MG63 (cell line): ENCODE results near the gene ATAD3A. TPM values are rescaled to one million over a fixed set of nuclear protein-coding genes. Genes with fewer than 3 reads are reported as not detected.

Experiments used
- DNase-seq: peaks from one replicate; pipeline ENCODE4 v3.0.0-alpha.2; 2020
- H3K27me3 ChIP-seq: fragments of 250-450 bp; sonication (Bioruptor Pico); 2 replicates; pipeline ENCODE4 v1.5.1; 2020; ENCODE audit warnings: mild to moderate bottlenecking, moderate library complexity
- H3K36me3 ChIP-seq: fragments of 250-450 bp; sonication (Bioruptor Pico); 2 replicates; pipeline ENCODE4 v1.5.1; 2020; ENCODE audit warnings: mild to moderate bottlenecking, moderate library complexity
- H3K4me3 ChIP-seq: fragments of 250-450 bp; sonication (Bioruptor Pico); 2 replicates; pipeline ENCODE4 v1.5.1; 2020; ENCODE audit warnings: mild to moderate bottlenecking, moderate library complexity
- H3K9me3 ChIP-seq: fragments of 250-450 bp; sonication (Bioruptor Pico); 2 replicates; pipeline ENCODE4 v1.5.1; 2020; ENCODE audit warnings: mild to moderate bottlenecking, moderate library complexity
- total RNA-seq: library from RNA; depleted of rRNA; stranded (reverse); fragments of >200 nt; shearing (Covaris generic); gene quantifications from 2 replicates; pipeline ENCODE4 v1.2.3, GENCODE V29; 2014; ENCODE audit warnings: low replicate concordance; rRNA removed

ATAD3A gene
- total RNA-seq, 1 experiment from 2014 or later: 74.6 TPM

DNA sequence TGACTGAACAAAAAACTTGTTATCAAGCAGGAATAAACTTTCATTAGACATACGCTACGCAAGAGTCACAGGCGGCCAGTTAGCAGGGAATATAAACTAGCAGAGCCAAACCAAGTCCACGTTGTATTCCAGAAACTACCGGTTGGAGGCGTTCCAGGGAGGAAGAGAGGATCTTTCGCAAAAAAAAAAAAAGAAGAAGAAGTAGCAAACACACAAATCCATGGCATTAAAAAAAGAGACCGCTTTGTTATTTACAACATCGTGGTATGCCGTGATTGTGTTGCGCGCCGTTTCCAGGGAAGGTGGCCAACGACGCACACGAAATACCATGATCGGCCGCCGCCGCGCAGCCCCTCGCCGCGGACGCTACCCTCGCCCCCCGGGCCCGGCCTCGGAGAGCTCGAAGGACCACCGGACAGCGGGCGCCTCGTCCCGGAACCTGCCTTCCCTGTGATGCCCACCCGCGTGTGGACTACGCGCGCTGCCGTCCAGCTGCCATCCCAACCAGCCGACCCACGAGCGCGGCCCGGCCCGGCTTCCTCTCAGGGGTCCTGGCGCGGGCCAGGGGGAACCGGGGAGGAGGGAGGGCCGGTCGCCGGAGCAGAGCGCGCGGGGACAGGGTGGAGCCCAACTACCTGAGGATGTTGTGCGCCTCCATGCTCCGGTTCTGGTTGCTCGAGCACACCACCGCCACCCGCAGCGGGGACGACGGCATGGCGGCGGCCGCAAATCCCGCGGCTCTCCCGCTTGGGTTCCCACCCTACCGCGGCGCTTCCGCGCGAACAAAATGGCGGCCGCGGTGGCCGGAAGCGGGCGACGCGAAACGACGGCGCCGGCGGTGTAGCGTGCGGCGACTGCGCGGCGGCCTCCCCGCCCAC, 62.1 kb downstream of the ATAD3A start:
- Histone ChIP-seq H3K4me3 (peak overlapping the region; percentile 97), H3K9me3 (no peaks in the 10 kb centered on the region), H3K27me3 (no peaks in the 10 kb centered on the region), H3K36me3 (peaks cover 32% of the 10 kb centered on the region)
- DNase-seq: no peak

DNA sequence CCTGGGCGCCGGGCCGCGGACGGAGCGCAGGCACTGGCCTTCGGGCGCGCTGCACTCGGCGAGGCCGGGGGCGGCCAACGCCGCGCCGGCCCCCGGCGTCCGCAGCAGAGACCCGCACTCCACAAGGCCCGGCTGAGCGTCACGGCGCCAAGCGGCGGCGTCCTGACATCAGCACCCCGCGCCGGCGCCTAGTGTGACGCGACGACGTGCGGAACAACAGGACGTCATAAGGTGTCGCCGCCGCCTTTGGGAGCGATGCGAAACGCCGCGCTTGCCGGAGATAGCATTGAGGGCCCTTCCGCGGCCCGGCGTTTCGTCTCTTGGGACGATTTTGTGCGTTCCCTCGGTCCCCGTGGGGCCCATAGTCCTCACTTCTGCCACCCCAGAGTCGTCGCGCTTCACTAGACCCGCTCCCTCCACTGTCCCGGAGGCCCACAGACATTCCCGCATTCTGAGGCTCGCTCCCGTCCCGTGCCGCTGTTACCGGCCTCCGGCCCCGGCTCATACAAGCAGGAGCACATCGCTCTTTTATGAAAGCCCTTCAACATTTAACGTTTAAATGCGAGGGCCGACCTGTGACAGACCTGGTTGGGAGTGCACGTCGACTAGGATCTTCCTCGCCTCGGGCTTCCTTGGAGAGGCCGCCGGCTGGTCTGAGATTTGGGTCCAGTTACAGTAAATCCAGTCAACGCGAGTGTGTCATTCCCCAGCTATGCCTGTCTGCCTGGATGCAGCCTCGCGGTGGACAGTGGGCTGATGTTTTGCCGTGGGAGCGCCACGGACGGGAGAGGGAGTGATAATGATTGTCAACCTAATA, 63.0 kb downstream of the ATAD3A start, which contains the start of gene SSU72:
Gene SSU72 (minus strand): TSS at position 143 of the 817 bp plus-strand sequence. CDS start 306 bp downstream, outside the sequence.
- Histone ChIP-seq H3K4me3 (peak within 1 kb of the TSS; percentile 97), H3K27me3 (no peaks in the 10 kb centered on the region), H3K36me3 (peaks cover 24% of the 10 kb centered on the region), H3K9me3 (no peaks in the 10 kb centered on the region)
- DNase-seq: peak; percentile 91

DNA sequence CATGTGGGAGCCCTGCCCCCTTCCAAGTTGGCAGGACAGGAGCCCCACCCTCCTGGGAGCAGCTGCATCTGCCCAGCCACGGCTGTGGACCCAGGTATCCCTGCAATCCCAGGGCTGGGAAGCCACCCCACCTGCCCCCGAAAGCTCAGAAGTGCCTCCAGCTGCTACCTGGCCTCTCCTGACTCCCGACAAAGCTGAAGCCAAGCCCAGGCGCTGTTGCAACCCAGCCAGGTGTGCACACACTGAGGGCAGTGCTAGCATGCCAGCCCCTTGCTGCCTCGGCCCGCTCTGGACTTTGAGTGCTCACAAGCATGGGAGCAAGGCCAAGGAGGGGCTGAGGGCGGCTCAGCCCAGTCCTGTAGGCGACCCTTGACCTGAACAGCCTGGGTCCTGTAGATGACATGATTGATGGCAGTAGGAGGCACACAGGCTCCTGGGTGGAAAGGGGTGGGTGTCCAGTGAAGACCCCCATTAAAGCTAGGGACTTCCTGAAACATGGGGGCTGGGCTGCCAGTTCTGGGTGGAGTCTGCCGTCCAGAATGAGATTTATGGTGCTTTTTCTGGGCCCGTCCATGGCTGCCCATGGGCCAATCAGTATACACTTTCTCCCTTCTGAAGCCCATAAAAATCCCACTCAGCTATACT, 65.5 kb downstream of the ATAD3A start:
- Histone ChIP-seq H3K27me3 (peaks cover 2% of the 10 kb centered on the region; the same call in 1 of the 2 replicates), H3K36me3 (peaks cover 6% of the 10 kb centered on the region), H3K9me3 (no peaks in the 10 kb centered on the region), H3K4me3 (no peak overlapping the region)
- no peak for DNase-seq

DNA sequence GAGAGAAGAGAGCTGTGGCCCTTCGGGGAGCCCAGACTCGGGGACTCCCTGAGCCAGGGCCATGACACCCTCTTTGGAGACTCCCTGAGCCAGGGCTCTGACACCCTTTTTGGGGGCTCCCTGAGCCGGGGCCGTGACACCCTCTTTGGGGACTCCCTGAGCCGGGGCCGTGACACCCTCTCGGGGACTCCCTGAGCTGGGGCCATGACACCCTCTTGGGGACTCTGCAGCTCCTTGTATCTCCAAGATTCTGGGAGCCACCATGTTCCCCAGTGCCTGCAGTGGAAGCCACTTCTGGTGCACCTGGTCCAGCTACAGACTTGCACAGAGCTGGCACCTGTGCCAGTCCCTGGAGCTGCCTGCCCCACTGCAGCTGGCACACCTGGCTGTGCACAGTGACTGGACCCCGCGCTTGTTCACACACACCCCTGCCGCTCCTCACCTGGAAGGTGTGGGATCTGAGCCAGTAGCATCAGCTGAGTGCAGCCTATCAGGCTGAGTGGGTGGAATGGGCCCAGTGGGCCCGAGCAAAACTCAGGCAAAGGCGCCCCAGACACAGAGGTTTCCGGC, 66.5 kb downstream of the ATAD3A start:
- no peak for DNase-seq
- Histone ChIP-seq H3K36me3 (no peaks in the 10 kb centered on the region), H3K4me3 (no peak overlapping the region), H3K9me3 (no peaks in the 10 kb centered on the region), H3K27me3 (peaks cover 2% of the 10 kb centered on the region; the same call in 1 of the 2 replicates)

DNA sequence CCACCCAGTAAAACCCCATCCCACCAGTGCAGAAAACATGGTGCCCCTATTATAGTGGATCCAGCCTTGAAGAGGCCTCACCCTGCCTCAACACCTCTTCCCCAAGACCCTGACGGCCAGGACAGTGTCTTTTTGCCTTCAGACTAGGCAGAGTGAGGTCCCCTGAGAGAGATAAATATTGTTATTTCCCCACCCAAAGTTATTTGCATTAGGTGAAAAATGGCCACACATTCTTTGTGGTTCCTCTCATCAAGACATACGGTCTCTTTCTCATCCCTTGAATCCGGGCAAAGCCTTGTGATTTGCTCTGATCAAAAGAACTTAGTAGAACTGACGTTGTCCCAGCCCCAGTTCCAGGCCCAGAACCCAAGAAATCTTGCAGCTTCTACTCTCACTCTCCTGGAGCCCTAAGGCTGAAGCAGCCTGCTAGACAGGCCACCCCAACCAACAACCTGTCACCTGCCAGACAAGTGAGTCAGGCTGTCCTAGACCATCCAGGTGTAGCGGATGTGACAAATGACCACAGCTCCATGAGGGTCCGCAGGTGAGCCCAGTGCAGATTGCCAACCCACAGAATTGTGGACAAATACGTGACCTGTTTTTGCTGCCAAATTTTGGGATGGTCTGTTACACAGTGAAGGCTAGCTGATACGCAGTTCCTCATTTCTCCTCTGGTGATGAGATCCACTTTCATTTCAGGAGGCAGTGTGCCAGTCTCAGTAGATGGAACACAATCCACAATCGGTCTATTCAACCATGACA, 70.8 kb downstream of the ATAD3A start:
- DNase-seq: no peak
- peaks cover 2% of the 10 kb centered on the region; the same call in 1 of the 2 replicates for H3K27me3 ChIP-seq
- H3K36me3 ChIP-seq: no peaks in the 10 kb centered on the region
- H3K4me3 ChIP-seq: no peak overlapping the region
- no peaks in the 10 kb centered on the region for H3K9me3 ChIP-seq

DNA sequence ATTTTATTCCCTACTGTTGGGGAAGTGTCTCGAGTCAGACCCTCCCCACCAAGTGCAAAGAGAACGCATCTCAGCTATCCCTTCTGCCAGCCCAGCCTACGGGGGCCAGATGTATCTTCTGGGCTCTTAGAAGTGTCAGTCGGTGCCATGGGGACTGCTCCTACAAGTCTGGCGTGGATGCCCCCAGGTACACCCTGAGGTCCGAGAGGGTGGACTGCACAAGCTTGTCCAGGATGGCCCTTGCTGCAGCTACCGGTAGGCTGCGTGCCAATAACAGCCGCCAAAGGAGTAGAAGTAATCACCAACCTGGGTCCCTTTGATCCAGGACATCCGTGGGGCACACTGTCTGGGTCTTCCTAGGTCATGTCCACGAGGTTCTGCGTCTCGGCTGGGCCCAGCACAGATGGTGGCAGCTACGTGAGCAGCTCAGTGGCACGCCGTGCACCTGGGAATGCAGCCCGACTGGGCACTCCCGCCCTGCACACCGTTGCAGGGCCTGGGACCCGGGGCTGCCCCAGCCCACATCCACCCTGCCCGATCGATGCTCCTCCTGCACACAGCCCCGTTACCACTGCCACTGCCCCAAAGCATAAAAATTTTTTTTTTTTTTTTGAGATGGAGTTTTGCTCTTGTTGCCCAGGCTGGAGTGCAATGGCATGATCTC, 71.5 kb downstream of the ATAD3A start:
- no peak for DNase-seq
- H3K4me3 ChIP-seq: no peak overlapping the region
- no peaks in the 10 kb centered on the region for H3K36me3 ChIP-seq
- no peaks in the 10 kb centered on the region for H3K9me3 ChIP-seq
- H3K27me3 ChIP-seq: peaks cover 2% of the 10 kb centered on the region; the same call in 1 of the 2 replicates

Other genes starting within 250 kb of the ATAD3A start
- gene UBE2J2, start 238.3 kb upstream of the ATAD3A start, total RNA-seq: 66.2 and 94.1 TPM in 2 replicates
- gene SCNN1D, start 231.7 kb upstream of the ATAD3A start, total RNA-seq: 0.20 and 2.5 TPM in 2 replicates
- gene ACAP3, start 204.2 kb upstream of the ATAD3A start, total RNA-seq: 20.0 and 24.2 TPM in 2 replicates
- gene PUSL1, start 203.6 kb upstream of the ATAD3A start, total RNA-seq: 46.7 and 53.3 TPM in 2 replicates
- gene INTS11, start 187.5 kb upstream of the ATAD3A start, total RNA-seq: 55.9 and 70.5 TPM in 2 replicates
- 18.1 and 31.1 TPM in 2 replicates for gene CPTP, start 187.4 kb upstream of the ATAD3A start, total RNA-seq
- gene TAS1R3, start 180.9 kb upstream of the ATAD3A start, total RNA-seq: not detected in 2 replicates
- 55.3 and 107 TPM in 2 replicates for gene DVL1, start 162.7 kb upstream of the ATAD3A start, total RNA-seq
- 259 and 316 TPM in 2 replicates for gene MXRA8, start 153.6 kb upstream of the ATAD3A start, total RNA-seq
- 94.2 and 226 TPM in 2 replicates for gene AURKAIP1, start 137.0 kb upstream of the ATAD3A start, total RNA-seq
- gene CCNL2, start 112.8 kb upstream of the ATAD3A start, total RNA-seq: 45.1 and 47.9 TPM in 2 replicates
- 32.0 and 55.2 TPM in 2 replicates for gene MRPL20, start 104.9 kb upstream of the ATAD3A start, total RNA-seq
- not detected in 2 replicates for gene ANKRD65, start 90.9 kb upstream of the ATAD3A start, total RNA-seq
- 0.59 and 6.2 TPM in 2 replicates for gene VWA1, start 76.5 kb upstream of the ATAD3A start, total RNA-seq
- gene ATAD3C, start 62.5 kb upstream of the ATAD3A start, total RNA-seq: not detected in 2 replicates
- 26.1 and 36.6 TPM in 2 replicates for gene ATAD3B, start 40.4 kb upstream of the ATAD3A start, total RNA-seq
- gene TMEM240, start 28.5 kb downstream of the ATAD3A start, total RNA-seq: not detected in 2 replicates
- gene SSU72, start 62.7 kb downstream of the ATAD3A start, total RNA-seq: 168 and 203 TPM in 2 replicates
- 4.0 and 8.7 TPM in 2 replicates for gene FNDC10, start 88.0 kb downstream of the ATAD3A start, total RNA-seq
- gene MIB2, start 103.3 kb downstream of the ATAD3A start, total RNA-seq: 26.4 and 66.8 TPM in 2 replicates
- 1.6 TPM in 1 of 2 replicates, not detected in the other for gene MMP23B, start 120.0 kb downstream of the ATAD3A start, total RNA-seq
- gene CDK11B, start 146.8 kb downstream of the ATAD3A start, total RNA-seq: 4.5 and 12.8 TPM in 2 replicates
- gene SLC35E2B, start 180.6 kb downstream of the ATAD3A start, total RNA-seq: 14.2 and 21.7 TPM in 2 replicates
- 9.6 and 11.1 TPM in 2 replicates for gene CDK11A, start 212.2 kb downstream of the ATAD3A start, total RNA-seq